ENCODE results near the gene ADNP2. TPM values are rescaled to one million over a fixed set of nuclear protein-coding genes. Genes with fewer than 3 reads are reported as not detected.

ADNP2 gene
- total and polyA plus RNA-seq, 2 donors (not counting 3 experiments of a cell fraction or from before 2014, with no cell fraction given), result 10.2 to 20.6 TPM

- Histone ChIP-seq H3K4me3 (replicated peaks in 1 of 3; ENCODE audit: insufficient read depth in 1 of 3, low read depth in 1 of 3, low read length in 3 of 3) (no peak overlapping the region), H3K27me3 (ENCODE audit: control insufficient read depth in 2 of 2, insufficient read depth in 2 of 2, low read length in 2 of 2) (peaks cover 0 to 7% of the 10 kb centered on the region in 2 experiments), H3K4me2 (ENCODE audit: insufficient read depth, low read length) (no peak overlapping the region), H3K4me1 (ENCODE audit: control insufficient read depth, extremely low read depth, insufficient read depth, low read length) (no peaks in the 10 kb centered on the region), H3K9me1 (replicated peaks; ENCODE audit: control insufficient read depth, extremely low read depth, insufficient read depth, low read length) (no peaks in the 10 kb centered on the region), H4K20me1 (replicated peaks; ENCODE audit: control insufficient read depth, extremely low read depth, insufficient read depth, low read length) (no peaks in the 10 kb centered on the region), H2AFZ (ENCODE audit: low read depth, low read length) (no peak overlapping the region), H3K79me2 (ENCODE audit: control insufficient read depth, insufficient read depth, low read length) (no peaks in the 10 kb centered on the region), H3K9me3 (replicated peaks; ENCODE audit: control insufficient read depth, insufficient read depth, low read length) (no peaks in the 10 kb centered on the region), H3K27ac (ENCODE audit: insufficient read depth, low read depth, low read length) (no peak overlapping the region), H3K36me3 (ENCODE audit: control insufficient read depth in 2 of 2, extremely low read depth in 1 of 2, insufficient read depth in 2 of 2, low read length in 2 of 2) (no peaks in the 10 kb centered on the region), H3K9ac (replicated peaks; ENCODE audit: extremely low read depth, insufficient read depth, low read length) (no peak overlapping the region)
- POLR2A ChIA-PET, result no interaction called here
- TF ChIP-seq POLR2A (IDR thresholded peaks at IDR 0.05; ENCODE audit: low read depth, low read length) (no peak), POLR2AphosphoS5 (IDR thresholded peaks at IDR 0.05; ENCODE audit: insufficient read depth, low read depth, low read length) (no peak), EZH2 (IDR thresholded peaks at IDR 0.05; ENCODE audit: borderline replicate concordance, low read depth, low read length, severe bottlenecking) (no peak), GATA2 (IDR thresholded peaks at IDR 0.05; ENCODE audit: insufficient read depth, insufficient read length, low read depth, low read length) (no peak), MYC (IDR thresholded peaks at IDR 0.05; ENCODE audit: low read depth, low read length) (no peak), FOS (IDR thresholded peaks at IDR 0.05; ENCODE audit: borderline replicate concordance, insufficient read depth, low read length) (no peak), JUN (IDR thresholded peaks at IDR 0.05; ENCODE audit: borderline replicate concordance, insufficient read depth, insufficient read length, low read depth) (no peak)
- TF ChIP-seq, protein P1, sequence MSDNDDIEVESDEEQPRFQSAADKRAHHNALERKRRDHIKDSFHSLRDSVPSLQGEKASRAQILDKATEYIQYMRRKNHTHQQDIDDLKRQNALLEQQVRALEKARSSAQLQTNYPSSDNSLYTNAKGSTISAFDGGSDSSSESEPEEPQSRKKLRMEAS (IDR thresholded peaks at IDR 0.05; ENCODE audit: insufficient read depth, insufficient read length), result no peak
- TF ChIP-seq, protein P2, sequence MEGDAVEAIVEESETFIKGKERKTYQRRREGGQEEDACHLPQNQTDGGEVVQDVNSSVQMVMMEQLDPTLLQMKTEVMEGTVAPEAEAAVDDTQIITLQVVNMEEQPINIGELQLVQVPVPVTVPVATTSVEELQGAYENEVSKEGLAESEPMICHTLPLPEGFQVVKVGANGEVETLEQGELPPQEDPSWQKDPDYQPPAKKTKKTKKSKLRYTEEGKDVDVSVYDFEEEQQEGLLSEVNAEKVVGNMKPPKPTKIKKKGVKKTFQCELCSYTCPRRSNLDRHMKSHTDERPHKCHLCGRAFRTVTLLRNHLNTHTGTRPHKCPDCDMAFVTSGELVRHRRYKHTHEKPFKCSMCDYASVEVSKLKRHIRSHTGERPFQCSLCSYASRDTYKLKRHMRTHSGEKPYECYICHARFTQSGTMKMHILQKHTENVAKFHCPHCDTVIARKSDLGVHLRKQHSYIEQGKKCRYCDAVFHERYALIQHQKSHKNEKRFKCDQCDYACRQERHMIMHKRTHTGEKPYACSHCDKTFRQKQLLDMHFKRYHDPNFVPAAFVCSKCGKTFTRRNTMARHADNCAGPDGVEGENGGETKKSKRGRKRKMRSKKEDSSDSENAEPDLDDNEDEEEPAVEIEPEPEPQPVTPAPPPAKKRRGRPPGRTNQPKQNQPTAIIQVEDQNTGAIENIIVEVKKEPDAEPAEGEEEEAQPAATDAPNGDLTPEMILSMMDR (IDR thresholded peaks at IDR 0.05; ENCODE audit: extremely low read depth in 1 of 2, insufficient read depth in 1 of 2, low read depth in 1 of 2, low read length in 2 of 2), result no peak
- intact Hi-C loops (cut with micrococcal nuclease), result no loop called here
- dilution Hi-C loops (cut with MboI; ENCODE audit: extremely low pct_ligation_motif_present, low sequenced_read_pairs), result no loop called here
- CTCF ChIA-PET, result no interaction called here
- BruUV-seq (replicated peaks), result no TSS peak
- no peak for DNase-seq (ENCODE audit: low read depth, low spot score)
- no peak for FAIRE-seq
These were observed 11.9 kb upstream of the ADNP2 start for GRCh38 chr18:80097201-80097600.
